ENCODE data around the gene PDE6G. TPM values are rescaled to one million over a fixed set of nuclear protein-coding genes. Genes with fewer than 3 reads are reported as not detected.

Gene PDE6G
- 0.67 TPM in 1 of 2 replicates, not detected in the other for total RNA-seq (2014; rRNA removed; shearing (Covaris generic))
- not detected in 2 replicates for polyA plus RNA-seq (2015; cell fraction: cytosol; rRNA removed)
- polyA plus RNA-seq (2015; cell fraction: nucleus; rRNA removed), result not detected in 2 replicates

- in situ Hi-C loops (cut with HindIII; ENCODE audit: low pct_unique_long_range_greater_than_20kb, low sequenced_read_pairs), result no loop called here
- DNase-seq (ENCODE audit: low read depth, low spot score), result no peak
Observed at GRCh38 chr17:81656118-81656743, at the start of gene PDE6G. PDE6G (minus strand) TSS chr17:81656542; CDS start chr17:81653305, 3,237 bp downstream.

DNA sequence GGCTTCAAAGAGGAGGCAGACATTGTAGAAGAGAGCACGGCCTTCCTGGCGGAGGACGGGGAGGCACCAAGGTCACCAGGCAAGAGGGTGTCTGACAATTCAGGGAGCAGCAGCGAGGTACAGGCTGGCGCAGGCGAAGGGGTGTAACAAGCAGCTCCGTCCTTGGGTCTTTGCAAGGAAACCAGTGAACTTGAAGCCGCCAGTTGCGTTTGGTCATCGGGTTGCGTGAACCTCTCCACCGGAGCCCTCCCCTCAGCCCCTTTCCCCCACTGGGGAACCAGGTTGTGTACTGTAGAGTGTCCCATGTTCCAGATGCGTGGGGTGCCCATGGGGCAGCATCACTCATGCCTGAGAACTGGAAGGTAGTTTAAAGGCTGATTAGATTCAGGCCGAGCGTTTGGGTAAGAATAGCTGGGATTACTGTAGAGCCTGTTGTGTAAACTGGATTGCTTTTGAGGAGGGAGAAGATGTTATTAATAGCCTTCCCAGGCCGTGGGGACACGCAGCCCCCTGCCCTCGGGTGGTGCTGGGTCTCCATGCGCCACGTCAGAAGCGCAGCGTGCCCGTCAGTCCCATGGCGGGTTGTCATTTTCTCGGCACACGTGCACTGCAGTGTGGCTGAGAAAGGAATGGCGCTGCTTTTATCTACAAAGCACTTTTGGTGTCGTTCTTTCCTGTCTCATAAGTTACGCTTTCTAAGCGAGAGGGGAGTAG is 49.3 kb upstream of the PDE6G start:
- DNase-seq (ENCODE audit: low read depth, low spot score), result no peak
- in situ Hi-C loops (cut with HindIII; ENCODE audit: low pct_unique_long_range_greater_than_20kb, low sequenced_read_pairs), result no loop called here

GRCh38 chr17:81703747-81704654 is 47.7 kb upstream of the PDE6G start:
- in situ Hi-C loops (cut with HindIII; ENCODE audit: low pct_unique_long_range_greater_than_20kb, low sequenced_read_pairs), result no loop called here
- DNase-seq (ENCODE audit: low read depth, low spot score), result no peak

- DNase-seq (ENCODE audit: low read depth, low spot score), result peak; percentile 98
- in situ Hi-C loops (cut with HindIII; ENCODE audit: low pct_unique_long_range_greater_than_20kb, low sequenced_read_pairs), result no loop called here
Observed at GRCh38 chr17:81702934-81703746, 46.8 kb upstream of the PDE6G start, which contains the start of gene MRPL12. MRPL12 (plus strand) TSS chr17:81703367; CDS start chr17:81703502, 135 bp downstream.

DNA sequence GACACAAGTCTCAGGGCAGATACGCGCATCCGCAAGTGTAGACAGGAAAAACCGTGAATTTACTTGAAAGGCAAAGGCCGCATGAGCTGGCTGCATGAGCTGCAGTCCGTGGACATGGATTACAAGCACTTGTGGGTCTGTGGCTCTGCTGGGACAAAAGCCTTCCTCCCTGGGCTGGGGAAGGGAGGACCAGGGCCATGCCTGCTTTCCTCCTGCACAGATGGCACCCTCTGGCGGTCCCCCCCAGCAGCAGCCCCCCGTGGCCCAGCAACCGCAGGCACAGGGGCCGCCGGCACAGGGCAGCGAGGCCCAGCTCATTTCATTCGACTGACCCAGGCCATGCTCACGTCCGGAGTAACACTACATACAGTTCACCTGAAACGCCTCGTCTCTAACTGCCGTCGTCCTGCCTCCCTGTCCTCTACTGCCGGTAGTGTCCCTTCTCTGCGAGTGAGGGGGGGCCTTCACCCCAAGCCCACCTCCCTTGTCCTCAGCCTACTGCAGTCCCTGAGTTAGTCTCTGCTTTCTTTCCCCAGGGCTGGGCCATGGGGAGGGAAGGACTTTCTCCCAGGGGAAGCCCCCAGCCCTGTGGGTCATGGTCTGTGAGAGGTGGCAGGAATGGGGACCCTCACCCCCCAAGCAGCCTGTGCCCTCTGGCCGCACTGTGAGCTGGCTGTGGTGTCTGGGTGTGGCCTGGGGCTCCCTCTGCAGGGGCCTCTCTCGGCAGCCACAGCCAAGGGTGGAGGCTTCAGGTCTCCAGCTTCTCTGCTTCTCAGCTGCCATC is 45.1 kb upstream of the PDE6G start:
- in situ Hi-C loops (cut with HindIII; ENCODE audit: low pct_unique_long_range_greater_than_20kb, low sequenced_read_pairs), result no loop called here
- DNase-seq (ENCODE audit: low read depth, low spot score), result no peak

DNA sequence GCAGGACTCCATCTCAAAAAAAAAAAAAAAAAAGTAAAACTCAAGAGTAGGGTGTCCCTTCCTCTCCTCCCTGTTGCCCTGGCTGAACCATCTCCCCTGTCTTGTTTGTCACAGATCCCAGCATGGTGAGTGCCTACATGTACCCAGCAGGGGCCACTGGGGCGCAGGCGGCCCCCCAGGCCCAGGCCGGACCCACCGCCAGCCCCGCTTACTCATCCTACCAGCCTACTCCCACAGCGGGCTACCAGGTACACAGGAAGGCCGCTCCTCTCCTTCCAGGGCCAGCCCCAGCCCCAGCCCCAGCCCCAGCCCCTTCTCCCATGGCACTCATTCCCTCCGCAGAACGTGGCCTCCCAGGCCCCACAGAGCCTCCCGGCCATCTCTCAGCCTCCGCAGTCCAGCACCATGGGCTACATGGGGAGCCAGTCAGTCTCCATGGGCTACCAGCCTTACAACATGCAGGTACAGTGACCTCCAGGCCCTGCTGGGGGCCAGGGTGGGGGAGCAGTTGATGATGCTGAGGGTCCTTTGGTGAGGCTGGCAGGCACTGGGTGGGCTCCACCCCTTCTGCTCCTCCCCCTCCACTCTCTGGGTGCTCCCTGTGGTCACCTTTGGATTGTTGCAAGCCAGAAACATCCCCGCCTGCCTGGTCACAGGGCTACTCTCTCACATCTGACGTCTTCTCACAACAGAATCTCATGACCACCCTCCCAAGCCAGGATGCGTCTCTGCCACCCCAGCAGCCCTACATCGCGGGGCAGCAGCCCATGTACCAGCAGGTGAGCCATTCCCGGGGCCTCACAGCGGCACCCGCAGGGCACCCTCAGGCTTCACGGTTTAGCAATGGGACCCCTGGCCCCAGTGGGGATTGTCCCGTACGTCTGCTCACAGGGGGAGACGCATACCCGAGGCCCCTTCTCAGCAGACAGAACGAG is 44.3 kb upstream of the PDE6G start:
- DNase-seq (ENCODE audit: low read depth, low spot score), result peak; percentile 48
- in situ Hi-C loops (cut with HindIII; ENCODE audit: low pct_unique_long_range_greater_than_20kb, low sequenced_read_pairs), result no loop called here

- in situ Hi-C loops (cut with HindIII; ENCODE audit: low pct_unique_long_range_greater_than_20kb, low sequenced_read_pairs), result no loop called here
- no peak for DNase-seq (ENCODE audit: low read depth, low spot score)
Observed at GRCh38 chr17:81697261-81698044, 41.1 kb upstream of the PDE6G start.

- no peak for DNase-seq (ENCODE audit: low read depth, low spot score)
- in situ Hi-C loops (cut with HindIII; ENCODE audit: low pct_unique_long_range_greater_than_20kb, low sequenced_read_pairs), result no loop called here
Observed at GRCh38 chr17:81696218-81696941, 40.0 kb upstream of the PDE6G start.

DNA sequence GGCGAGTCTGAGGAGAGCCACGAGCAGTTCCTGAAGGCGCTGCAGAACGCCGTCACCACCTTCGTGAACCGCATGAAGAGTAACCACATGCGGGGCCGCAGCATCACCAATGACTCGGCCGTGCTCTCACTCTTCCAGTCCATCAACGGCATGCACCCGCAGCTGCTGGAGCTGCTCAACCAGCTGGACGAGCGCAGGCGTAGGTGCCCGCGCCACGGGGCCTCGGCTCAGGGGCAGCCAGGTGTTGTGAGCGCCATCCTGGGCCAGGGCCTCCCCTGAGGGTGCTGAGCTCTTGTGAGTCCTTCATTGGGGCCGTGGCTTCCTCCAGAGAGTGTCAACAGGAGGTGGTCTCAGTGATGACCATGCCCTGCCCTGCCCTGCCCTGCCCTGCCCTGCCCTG is 39.5 kb upstream of the PDE6G start:
- no peak for DNase-seq (ENCODE audit: low read depth, low spot score)
- in situ Hi-C loops (cut with HindIII; ENCODE audit: low pct_unique_long_range_greater_than_20kb, low sequenced_read_pairs), result no loop called here

DNA sequence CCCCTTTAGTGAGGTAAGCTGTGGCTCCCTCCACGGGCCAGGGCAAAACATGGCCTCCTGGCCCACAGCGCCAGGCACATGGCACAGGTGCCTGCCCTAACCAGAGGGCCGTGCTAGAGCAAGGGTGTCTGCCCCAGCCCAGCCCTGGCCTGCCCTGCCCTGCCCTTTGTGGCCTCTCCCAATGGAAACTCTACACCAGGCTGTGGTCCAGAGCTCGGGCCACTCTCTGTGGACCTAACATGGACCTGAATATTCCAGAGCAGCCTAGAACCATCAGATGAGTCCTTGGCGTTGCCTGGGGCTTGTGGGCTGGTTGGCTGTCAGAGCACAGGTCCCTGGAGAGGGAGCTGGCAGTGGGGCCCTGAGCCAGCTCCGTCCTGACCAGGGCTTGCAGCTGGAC is 38.9 kb upstream of the PDE6G start:
- no peak for DNase-seq (ENCODE audit: low read depth, low spot score)
- in situ Hi-C loops (cut with HindIII; ENCODE audit: low pct_unique_long_range_greater_than_20kb, low sequenced_read_pairs), result no loop called here

- no peak for DNase-seq (ENCODE audit: low read depth, low spot score)
- in situ Hi-C loops (cut with HindIII; ENCODE audit: low pct_unique_long_range_greater_than_20kb, low sequenced_read_pairs), result no loop called here
Observed at GRCh38 chr17:81694810-81695209, 38.5 kb upstream of the PDE6G start.

- peak; percentile 34 for DNase-seq (ENCODE audit: low read depth, low spot score)
- in situ Hi-C loops (cut with HindIII; ENCODE audit: low pct_unique_long_range_greater_than_20kb, low sequenced_read_pairs), result no loop called here
Observed at GRCh38 chr17:81693509-81694210, 37.3 kb upstream of the PDE6G start.

- DNase-seq (ENCODE audit: low read depth, low spot score), result no peak
- in situ Hi-C loops (cut with HindIII; ENCODE audit: low pct_unique_long_range_greater_than_20kb, low sequenced_read_pairs), result no loop called here
Observed at GRCh38 chr17:81691608-81692007, 35.3 kb upstream of the PDE6G start.

DNA sequence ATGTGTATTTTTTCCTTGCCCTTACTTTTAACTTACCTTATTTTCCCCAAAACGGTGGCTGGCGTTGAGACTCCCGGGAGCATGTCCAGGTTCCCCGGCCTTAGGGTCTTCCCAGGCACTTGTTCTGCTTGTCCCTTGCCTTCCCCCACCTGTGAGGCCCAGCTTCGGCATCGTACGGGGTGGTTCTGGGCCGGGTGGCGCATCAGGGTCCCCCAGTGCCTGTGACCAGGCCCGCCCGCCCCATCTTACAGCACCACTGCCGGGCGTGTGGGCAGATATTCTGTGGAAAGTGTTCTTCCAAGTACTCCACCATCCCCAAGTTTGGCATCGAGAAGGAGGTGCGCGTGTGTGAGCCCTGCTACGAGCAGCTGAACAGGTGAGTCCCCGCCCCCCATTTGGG is 34.9 kb upstream of the PDE6G start:
- in situ Hi-C loops (cut with HindIII; ENCODE audit: low pct_unique_long_range_greater_than_20kb, low sequenced_read_pairs), result no loop called here
- DNase-seq (ENCODE audit: low read depth, low spot score), result no peak

All from SK-MEL-5 (cell line).